Calu3 (cell line): ENCODE measurements around the gene ZNF723. TPM values are rescaled to one million over a fixed set of nuclear protein-coding genes. Genes with fewer than 3 reads are reported as not detected.
"Not testable (repeated sequence)": the region's sequence is repeated elsewhere in the genome, so short reads cannot be mapped to it uniquely, and the experiment has no call there.

Experiments used
- BruUV-seq: library from RNA; stranded (reverse); fragments of 400-500 nt; replicated peaks from 2 replicates; lab custom pipeline; 2021; lab: Mats Ljungman, UMichigan
- CTCF ChIA-PET: fragments of 300-600 bp; sonication (Branson Sonifier 250); formaldehyde crosslinking; loops from one replicate; lab custom pipeline; 2022; ENCODE audit warnings: antibody characterized with exemption; lab: Charles Lee
- DNase-seq: peaks from one replicate; pipeline ENCODE4 v3.0.0; 2022
- H3K27ac Mint-ChIP-seq: one replicate; pipeline ENCODE4 v1.8.0; 2022; ENCODE audit warnings: mixed read lengths; ENCODE audit not compliant: unreplicated experiment
- H3K27me3 Mint-ChIP-seq: one replicate; pipeline ENCODE4 v1.8.0; 2022; ENCODE audit warnings: mixed read lengths; ENCODE audit not compliant: unreplicated experiment
- H3K36me3 Mint-ChIP-seq: one replicate; pipeline ENCODE4 v1.8.0; 2022; ENCODE audit warnings: mild to moderate bottlenecking, moderate library complexity, mixed read lengths; ENCODE audit not compliant: insufficient read depth, unreplicated experiment
- H3K4me1 Mint-ChIP-seq: one replicate; pipeline ENCODE4 v1.8.0; 2022; ENCODE audit warnings: mild to moderate bottlenecking, low read depth, mixed read lengths; ENCODE audit not compliant: unreplicated experiment
- H3K4me3 Mint-ChIP-seq: one replicate; pipeline ENCODE4 v1.8.0; 2022; ENCODE audit warnings: mild to moderate bottlenecking, low read depth, moderate library complexity, mixed read lengths; ENCODE audit not compliant: unreplicated experiment
- H3K9me3 Mint-ChIP-seq: one replicate; pipeline ENCODE4 v1.8.0; 2022; ENCODE audit warnings: low read depth, mixed read lengths; ENCODE audit not compliant: unreplicated experiment
- intact Hi-C: fragments of 100-400 bp; cut with micrococcal nuclease; formaldehyde crosslinking; loops from one replicate; pipeline ENCODE4 v1.10.0; 2022; ENCODE audit not compliant: unreplicated experiment
- total RNA-seq: library from RNA; stranded (reverse); gene quantifications from 2 replicates; pipeline ENCODE4 v1.2.3, GENCODE V29; 2022
- TF ChIP-seq, protein P1 (sequence below): fragments of 200-600 bp; IDR thresholded peaks from one replicate; pipeline ENCODE4 v1.8.0; 2022; ENCODE audit warnings: antibody characterized with exemption; ENCODE audit not compliant: unreplicated experiment

ZNF723 gene
- total RNA-seq, 1 experiment from 2014 or later = not detected

DNA sequence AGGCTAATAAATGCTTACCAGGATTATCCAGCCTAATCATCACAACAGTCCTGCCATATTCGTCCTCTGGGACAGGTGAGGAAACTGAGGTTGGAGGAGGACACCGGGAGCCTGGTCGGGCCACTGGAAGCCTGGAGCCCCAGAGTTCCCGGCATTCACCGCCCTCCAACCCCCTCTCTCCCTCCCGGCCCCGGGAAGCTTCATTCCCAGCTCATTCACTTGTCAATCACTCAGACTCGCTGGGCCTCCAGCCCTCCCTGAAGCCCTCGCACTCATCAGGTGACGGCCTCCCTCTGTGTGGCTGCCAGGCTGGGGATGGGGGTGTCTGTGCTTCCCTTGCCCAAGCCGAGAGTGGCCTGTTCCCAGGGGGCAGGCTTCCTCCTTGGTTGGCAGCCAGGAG is 25.7 kb upstream of the ZNF723 start:
- no peak overlapping the region for H3K27ac Mint-ChIP-seq
- no peaks in the 10 kb centered on the region for H3K4me1 Mint-ChIP-seq
- H3K9me3 Mint-ChIP-seq = peaks cover 4% of the 10 kb centered on the region
- H3K36me3 Mint-ChIP-seq = no peaks in the 10 kb centered on the region
- no peak overlapping the region for H3K4me3 Mint-ChIP-seq
- CTCF ChIA-PET = no interaction called here
- no TSS peak for BruUV-seq
- TF ChIP-seq, protein P1, sequence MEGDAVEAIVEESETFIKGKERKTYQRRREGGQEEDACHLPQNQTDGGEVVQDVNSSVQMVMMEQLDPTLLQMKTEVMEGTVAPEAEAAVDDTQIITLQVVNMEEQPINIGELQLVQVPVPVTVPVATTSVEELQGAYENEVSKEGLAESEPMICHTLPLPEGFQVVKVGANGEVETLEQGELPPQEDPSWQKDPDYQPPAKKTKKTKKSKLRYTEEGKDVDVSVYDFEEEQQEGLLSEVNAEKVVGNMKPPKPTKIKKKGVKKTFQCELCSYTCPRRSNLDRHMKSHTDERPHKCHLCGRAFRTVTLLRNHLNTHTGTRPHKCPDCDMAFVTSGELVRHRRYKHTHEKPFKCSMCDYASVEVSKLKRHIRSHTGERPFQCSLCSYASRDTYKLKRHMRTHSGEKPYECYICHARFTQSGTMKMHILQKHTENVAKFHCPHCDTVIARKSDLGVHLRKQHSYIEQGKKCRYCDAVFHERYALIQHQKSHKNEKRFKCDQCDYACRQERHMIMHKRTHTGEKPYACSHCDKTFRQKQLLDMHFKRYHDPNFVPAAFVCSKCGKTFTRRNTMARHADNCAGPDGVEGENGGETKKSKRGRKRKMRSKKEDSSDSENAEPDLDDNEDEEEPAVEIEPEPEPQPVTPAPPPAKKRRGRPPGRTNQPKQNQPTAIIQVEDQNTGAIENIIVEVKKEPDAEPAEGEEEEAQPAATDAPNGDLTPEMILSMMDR = no peak
- intact Hi-C loops = no loop called here
- DNase-seq = no peak
- no peaks in the 10 kb centered on the region for H3K27me3 Mint-ChIP-seq

DNA sequence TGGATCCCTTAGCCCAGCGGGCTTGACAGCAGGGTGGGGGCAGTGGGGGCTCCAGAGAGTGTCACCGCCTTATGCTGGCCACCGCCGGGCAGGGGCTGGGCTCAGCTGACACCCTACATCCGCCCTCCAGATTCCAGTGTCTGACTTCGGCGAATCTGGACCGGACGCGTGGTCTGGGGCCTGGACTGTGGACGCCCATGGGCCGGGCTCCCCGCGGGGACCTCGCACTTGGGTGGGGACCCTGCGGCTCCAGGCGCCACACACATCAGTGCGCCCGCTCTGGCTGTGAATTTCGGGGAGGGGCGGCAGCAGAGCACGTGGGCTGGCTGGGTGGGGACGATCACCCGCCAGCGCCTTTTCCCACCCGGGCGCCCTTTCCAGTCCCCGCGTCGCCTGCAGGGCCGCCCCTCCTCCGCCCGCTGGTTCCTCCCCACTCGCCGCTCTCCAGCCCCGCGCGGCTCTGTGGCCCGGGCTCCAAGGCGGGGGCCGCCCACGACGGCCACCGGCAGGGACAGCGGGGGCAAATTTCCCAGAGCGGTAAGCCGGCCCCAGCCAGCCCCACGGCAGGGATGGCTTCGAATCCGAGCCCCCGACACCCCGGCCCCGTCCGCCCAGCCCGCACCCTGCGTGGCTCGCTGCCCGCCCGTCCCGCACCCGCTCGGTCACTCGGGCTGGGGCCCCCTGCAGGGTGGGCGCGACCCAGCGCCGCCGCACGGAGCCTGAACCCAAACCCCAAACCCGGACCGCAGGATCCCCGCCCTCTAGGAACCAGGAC is 24.8 kb upstream of the ZNF723 start:
- Mint-ChIP-seq H3K4me3 (no peak overlapping the region), H3K9me3 (peaks cover 4% of the 10 kb centered on the region), H3K4me1 (no peaks in the 10 kb centered on the region), H3K36me3 (no peaks in the 10 kb centered on the region), H3K27me3 (no peaks in the 10 kb centered on the region), H3K27ac (no peak overlapping the region)
- intact Hi-C loops = no loop called here
- no peak for DNase-seq
- no TSS peak for BruUV-seq
- CTCF ChIA-PET = no interaction called here
- TF ChIP-seq, protein P1 = no peak

DNA sequence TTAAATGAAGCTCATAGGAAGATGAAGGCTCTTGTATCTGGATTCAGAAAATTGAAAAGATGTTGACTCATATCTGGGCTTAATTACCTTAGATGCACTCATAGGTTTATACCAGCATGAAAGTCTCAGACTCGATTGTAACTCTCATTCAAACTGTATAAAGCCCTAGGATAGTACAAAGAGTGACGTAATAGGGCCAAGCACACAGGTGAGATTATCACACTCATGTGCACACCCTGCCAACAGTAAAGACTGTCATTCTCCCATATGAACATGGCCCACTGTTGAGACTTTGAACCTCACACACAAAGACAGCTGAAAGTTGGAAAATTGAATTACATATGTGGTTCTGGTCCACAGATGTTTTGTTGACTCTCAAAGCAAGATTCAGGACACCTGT is 18.0 kb upstream of the ZNF723 start:
- CTCF ChIA-PET = no interaction called here
- Mint-ChIP-seq H3K4me1 (no peaks in the 10 kb centered on the region), H3K27ac (no peak overlapping the region), H3K36me3 (no peaks in the 10 kb centered on the region), H3K4me3 (no peak overlapping the region), H3K27me3 (no peaks in the 10 kb centered on the region), H3K9me3 (peaks cover 4% of the 10 kb centered on the region)
- BruUV-seq = no TSS peak
- DNase-seq = no peak
- intact Hi-C loops = no loop called here
- TF ChIP-seq, protein P1 = no peak

DNA sequence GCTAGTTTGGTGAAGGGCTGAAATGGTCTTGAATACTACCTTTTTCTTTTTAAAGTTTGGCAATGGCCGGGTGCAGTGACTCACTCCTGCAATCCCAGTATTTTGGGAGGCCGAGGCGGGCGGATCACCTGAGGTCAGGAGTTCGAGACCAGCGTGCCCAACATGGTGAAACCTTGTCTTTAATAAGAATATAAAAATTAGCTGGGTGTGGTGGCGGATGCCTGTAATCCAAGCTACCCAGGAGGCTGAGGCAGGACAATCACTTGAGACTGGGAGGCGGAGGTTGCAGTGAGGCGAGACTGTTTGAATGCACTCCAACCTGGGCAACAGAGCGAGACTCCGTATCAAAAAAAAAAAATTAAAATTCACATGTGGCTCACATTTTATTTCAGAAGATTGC is 880 bp upstream of the ZNF723 start:
- BruUV-seq = no TSS peak
- Mint-ChIP-seq H3K4me3 (no peak overlapping the region), H3K36me3 (no peaks in the 10 kb centered on the region), H3K27ac (no peak overlapping the region), H3K27me3 (no peaks in the 10 kb centered on the region), H3K4me1 (no peaks in the 10 kb centered on the region), H3K9me3 (no peaks in the 10 kb centered on the region)
- CTCF ChIA-PET = interaction anchor here (0.7 kb wide), 1 partner anchor 12 kb away, joined by 4 read pairs; no protein-coding TSS in a partner anchor
- intact Hi-C loops = no loop called here
- TF ChIP-seq, protein P1 = no peak
- no peak for DNase-seq

DNA sequence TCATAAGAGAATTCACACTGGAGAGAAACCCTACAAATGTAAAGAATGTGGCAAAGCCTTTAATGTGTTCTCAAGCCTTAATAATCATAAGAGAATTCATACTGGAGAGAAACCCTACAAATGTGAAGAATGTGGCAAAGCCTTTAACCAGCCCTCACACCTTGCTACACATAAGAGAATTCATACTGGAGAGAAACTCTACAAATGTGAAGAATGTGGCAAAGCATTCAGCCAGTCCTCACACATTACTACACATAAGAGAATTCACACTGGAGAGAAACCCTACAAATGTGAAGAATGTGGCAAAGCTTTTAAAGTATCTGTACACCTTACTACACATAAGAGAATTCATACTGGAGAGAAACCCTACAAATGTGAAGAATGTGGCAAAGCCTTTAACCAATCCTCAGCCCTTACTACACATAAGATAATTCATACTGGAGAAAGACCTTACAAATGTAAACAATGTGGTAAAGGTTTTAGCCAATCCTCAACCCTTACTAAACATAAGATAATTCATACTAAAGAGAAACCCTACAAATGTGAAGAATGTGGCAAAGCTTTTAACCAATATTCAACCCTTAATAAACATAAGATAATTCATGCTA is 25.7 kb downstream of the ZNF723 start:
- H3K4me3 Mint-ChIP-seq, H3K36me3 Mint-ChIP-seq, H3K9me3 Mint-ChIP-seq, H3K4me1 Mint-ChIP-seq, intact Hi-C loops, H3K27ac Mint-ChIP-seq, BruUV-seq, DNase-seq, CTCF ChIA-PET, H3K27me3 Mint-ChIP-seq: not testable (repeated sequence)
